ENCODE measurements around the gene BCL11B.
"Not testable (repeated sequence)": the region's sequence is repeated elsewhere in the genome, so short reads cannot be mapped to it uniquely, and the experiment has no call there.

The BCL11B gene

GRCh38 chr14:99199846-99200653, 71.9 kb downstream of the BCL11B start:
- no peak for DNase-seq (ENCODE audit: low read depth)

GRCh38 chr14:99198746-99199502, 73.1 kb downstream of the BCL11B start:
- no peak for DNase-seq (ENCODE audit: low read depth)

- DNase-seq (ENCODE audit: low read depth): no peak
These were observed 75.7 kb downstream of the BCL11B start for GRCh38 chr14:99196310-99196650.

- DNase-seq (ENCODE audit: low read depth): no peak
These were observed 76.2 kb downstream of the BCL11B start for GRCh38 chr14:99195602-99196309.

- DNase-seq (ENCODE audit: low read depth): no peak
These were observed 77.3 kb downstream of the BCL11B start for GRCh38 chr14:99194736-99195135.

GRCh38 chr14:99194136-99194535, 77.9 kb downstream of the BCL11B start:
- no peak for DNase-seq (ENCODE audit: low read depth)

- no peak for DNase-seq (ENCODE audit: low read depth)
These were observed 79.2 kb downstream of the BCL11B start for GRCh38 chr14:99192830-99193229.

- no peak for DNase-seq (ENCODE audit: low read depth)
These were observed 79.9 kb downstream of the BCL11B start for GRCh38 chr14:99192028-99192621.

GRCh38 chr14:99191395-99192027, 80.5 kb downstream of the BCL11B start:
- no peak for DNase-seq (ENCODE audit: low read depth)

- DNase-seq (ENCODE audit: low read depth): no peak
These were observed 81.2 kb downstream of the BCL11B start for GRCh38 chr14:99190696-99191394.

- no peak for DNase-seq (ENCODE audit: low read depth)
These were observed 82.7 kb downstream of the BCL11B start for GRCh38 chr14:99189201-99189801.

- no peak for DNase-seq (ENCODE audit: low read depth)
These were observed 83.2 kb downstream of the BCL11B start for GRCh38 chr14:99188731-99189191.

- no peak for DNase-seq (ENCODE audit: low read depth)
These were observed 84.1 kb downstream of the BCL11B start for GRCh38 chr14:99187858-99188257.

GRCh38 chr14:99186956-99187690, 84.9 kb downstream of the BCL11B start:
- no peak for DNase-seq (ENCODE audit: low read depth)

- not testable (repeated sequence) for DNase-seq (ENCODE audit: low read depth)
These were observed 85.7 kb downstream of the BCL11B start for GRCh38 chr14:99186336-99186735.

GRCh38 chr14:99185436-99186068, 86.4 kb downstream of the BCL11B start:
- DNase-seq (ENCODE audit: low read depth): no peak

GRCh38 chr14:99183716-99184115, 88.3 kb downstream of the BCL11B start:
- no peak for DNase-seq (ENCODE audit: low read depth)

- DNase-seq (ENCODE audit: low read depth): no peak
These were observed 88.7 kb downstream of the BCL11B start for GRCh38 chr14:99183311-99183710.

GRCh38 chr14:99182548-99183250, 89.3 kb downstream of the BCL11B start:
- DNase-seq (ENCODE audit: low read depth): no peak
